Left lung (tissue), 10 donors: Measurements from ENCODE around the gene CSF1R. TPM values are rescaled to one million over a fixed set of nuclear protein-coding genes. Genes with fewer than 3 reads are reported as not detected.

Experiments
- ATAC-seq: fragments of 200-7000 bp; cut with Tn5 transposase; one replicate; pipeline ENCODE4 v1.9.1; 2020; ENCODE audit warnings: moderate library complexity
- DNase-seq, 4 donors: peaks; one replicate each; pipeline ENCODE4 v3.0.0-alpha.2; 2013 to 2020
- H3K27ac ChIP-seq, 2 donors: fragments of 200-600 bp; sonication (generic) in 1 of 2; one replicate each; pipeline versions ENCODE4 v1.5.0 to v1.8.0; 2020 to 2021
- H3K27me3 ChIP-seq, 2 donors: fragments of 200-600 bp; sonication (generic) in 1 of 2; one replicate each; pipeline versions ENCODE4 v1.5.0 to v1.8.0; 2020 to 2021
- H3K36me3 ChIP-seq, 2 donors: fragments of 200-600 bp; sonication (generic) in 1 of 2; one replicate each; pipeline versions ENCODE4 v1.5.0 to v1.8.0; 2020 to 2021
- H3K4me1 ChIP-seq, 2 donors: fragments of 200-600 bp; one replicate each; pipeline ENCODE4 v1.8.0; 2021
- H3K4me3 ChIP-seq, 2 donors: fragments of 200-600 bp; sonication (generic) in 1 of 2; one replicate each; pipeline versions ENCODE4 v1.5.0 to v1.8.0; 2020 to 2021; ENCODE audit warnings: mild to moderate bottlenecking in 1 of 2
- H3K9me3 ChIP-seq, 2 donors: fragments of 200-600 bp; sonication (generic) in 1 of 2; one replicate each; pipeline versions ENCODE4 v1.5.0 to v1.8.0; 2020 to 2021
- intact Hi-C, 2 donors: fragments of 100-400 bp; cut with DNase I; formaldehyde crosslinking; loops; one replicate each; pipeline versions ENCODE4 v1.11.2 to v1.14.2; 2022
- polyA plus RNA-seq, 6 donors: library from polyadenylated mRNA; unstranded; fragments of 120-200 nt; gene quantifications; one replicate each; pipeline ENCODE4 v1.2.1, GENCODE V29; 2013; ENCODE audit not compliant: insufficient read length in 6 of 6
- total RNA-seq, 2 donors: library from RNA; stranded (reverse); fragmentation: NEBNext Ultra II Directional; extraction: Animal tissue kit (Norgen Biotek cat#: 25700); gene quantifications; one replicate each; pipeline ENCODE4 v1.2.1, GENCODE V29; 2021
- TF ChIP-seq, protein P1 (sequence below), 2 donors: fragments of 200-600 bp; sonication (generic) in 1 of 2; IDR thresholded peaks; one replicate each; pipeline versions ENCODE4 v1.5.0 to v1.8.0; 2021; ENCODE audit warnings: antibody characterized with exemption in 2 of 2
- donor health status: DM: no; HTN: yes; CAD: no.
- donor health status: DM: no; HTN: no; CAD: no.

CSF1R gene
- total and polyA plus RNA-seq, 8 donors, result 22.7 to 93.1 (median 26.0) TPM

- no peak for ATAC-seq
- peak overlapping the region in 1 of 2 donors; percentile 84 for H3K27ac ChIP-seq
- H3K9me3 ChIP-seq, result no peaks in the 10 kb centered on the region
- H3K4me3 ChIP-seq, result no peak overlapping the region
- H3K4me1 ChIP-seq, result peaks cover 0 to 51% of the 10 kb centered on the region in 2 donors
- DNase-seq, result peak in 1 of 4 donors; percentile 10
- no peaks in the 10 kb centered on the region for H3K27me3 ChIP-seq
- TF ChIP-seq, protein P1, sequence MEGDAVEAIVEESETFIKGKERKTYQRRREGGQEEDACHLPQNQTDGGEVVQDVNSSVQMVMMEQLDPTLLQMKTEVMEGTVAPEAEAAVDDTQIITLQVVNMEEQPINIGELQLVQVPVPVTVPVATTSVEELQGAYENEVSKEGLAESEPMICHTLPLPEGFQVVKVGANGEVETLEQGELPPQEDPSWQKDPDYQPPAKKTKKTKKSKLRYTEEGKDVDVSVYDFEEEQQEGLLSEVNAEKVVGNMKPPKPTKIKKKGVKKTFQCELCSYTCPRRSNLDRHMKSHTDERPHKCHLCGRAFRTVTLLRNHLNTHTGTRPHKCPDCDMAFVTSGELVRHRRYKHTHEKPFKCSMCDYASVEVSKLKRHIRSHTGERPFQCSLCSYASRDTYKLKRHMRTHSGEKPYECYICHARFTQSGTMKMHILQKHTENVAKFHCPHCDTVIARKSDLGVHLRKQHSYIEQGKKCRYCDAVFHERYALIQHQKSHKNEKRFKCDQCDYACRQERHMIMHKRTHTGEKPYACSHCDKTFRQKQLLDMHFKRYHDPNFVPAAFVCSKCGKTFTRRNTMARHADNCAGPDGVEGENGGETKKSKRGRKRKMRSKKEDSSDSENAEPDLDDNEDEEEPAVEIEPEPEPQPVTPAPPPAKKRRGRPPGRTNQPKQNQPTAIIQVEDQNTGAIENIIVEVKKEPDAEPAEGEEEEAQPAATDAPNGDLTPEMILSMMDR (IDR thresholded peaks at IDR 0.05), result no peak
- peaks cover 0 to 34% of the 10 kb centered on the region in 2 donors for H3K36me3 ChIP-seq
- intact Hi-C loops, result no loop called here
Observed at GRCh38 chr5:150067405-150067960, 18.9 kb downstream of the CSF1R start.

DNA sequence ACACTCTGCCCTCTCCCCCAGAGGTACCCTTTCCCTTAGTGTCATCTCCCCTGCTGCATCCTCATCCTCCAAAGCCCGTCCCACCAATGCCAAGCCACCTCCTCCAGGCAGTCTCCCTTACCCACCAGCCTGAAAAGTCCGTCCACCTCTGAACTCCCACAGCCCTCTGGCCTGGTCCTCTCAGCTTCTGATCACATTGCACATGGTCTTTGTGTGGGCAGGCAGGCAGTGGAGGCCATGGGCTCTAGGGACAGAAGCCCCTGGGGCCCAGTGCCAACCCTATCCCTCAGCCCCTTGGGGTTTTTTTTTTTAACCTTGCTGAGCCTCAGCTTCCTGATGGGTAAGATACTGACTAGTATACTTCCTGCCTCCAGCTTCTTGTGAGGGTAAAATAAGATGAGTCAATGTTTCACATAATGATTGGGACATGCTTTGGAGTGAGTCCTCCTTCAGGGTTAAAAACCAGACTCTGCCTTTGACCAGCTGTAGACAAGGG is 19.4 kb downstream of the CSF1R start:
- intact Hi-C loops, result no loop called here
- DNase-seq (peak in 1 of 4 donors; percentile 28), ATAC-seq (peak; percentile 8)
- no peaks in the 10 kb centered on the region for H3K27me3 ChIP-seq
- H3K4me3 ChIP-seq, result no peak overlapping the region
- peak overlapping the region in 1 of 2 donors; percentile 84 for H3K27ac ChIP-seq
- peaks cover 0 to 51% of the 10 kb centered on the region in 2 donors for H3K4me1 ChIP-seq
- peaks cover 0 to 28% of the 10 kb centered on the region in 2 donors for H3K36me3 ChIP-seq
- no peaks in the 10 kb centered on the region for H3K9me3 ChIP-seq
- TF ChIP-seq, protein P1 (IDR thresholded peaks at IDR 0.05), result no peak

DNA sequence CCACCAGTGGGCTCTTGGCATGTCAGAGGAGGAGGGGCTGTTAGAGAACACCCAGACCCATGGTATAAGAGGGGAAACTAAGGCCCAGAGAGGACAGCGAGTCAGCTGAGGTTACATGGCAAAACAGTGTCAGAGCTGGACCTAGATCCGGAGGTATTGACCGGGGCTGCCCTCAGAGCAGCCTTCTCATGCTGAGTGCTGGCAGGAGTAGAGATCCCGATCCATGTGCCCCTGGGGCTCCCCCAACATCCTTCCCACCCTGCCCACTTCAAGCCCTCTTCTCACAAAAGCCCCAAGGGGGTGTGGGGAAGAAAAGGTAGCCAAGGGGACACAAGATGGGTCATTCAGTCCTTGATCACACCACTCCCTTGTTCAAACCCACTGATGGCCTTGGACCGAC is 19.9 kb downstream of the CSF1R start:
- no peaks in the 10 kb centered on the region for H3K27me3 ChIP-seq
- intact Hi-C loops, result no loop called here
- peaks cover 0 to 51% of the 10 kb centered on the region in 2 donors for H3K4me1 ChIP-seq
- peaks cover 0 to 31% of the 10 kb centered on the region in 2 donors for H3K36me3 ChIP-seq
- H3K9me3 ChIP-seq, result no peaks in the 10 kb centered on the region
- TF ChIP-seq, protein P1 (IDR thresholded peaks at IDR 0.05), result no peak
- H3K27ac ChIP-seq, result peak overlapping the region in 1 of 2 donors; percentile 84
- no peak for DNase-seq
- no peak for ATAC-seq
- no peak overlapping the region for H3K4me3 ChIP-seq

GRCh38 chr5:150065886-150066285 is 20.5 kb downstream of the CSF1R start:
- Histone ChIP-seq H3K36me3 (peaks cover 0 to 32% of the 10 kb centered on the region in 2 donors), H3K4me1 (peaks cover 0 to 51% of the 10 kb centered on the region in 2 donors), H3K27ac (peak overlapping the region in 1 of 2 donors; percentile 84), H3K27me3 (no peaks in the 10 kb centered on the region), H3K4me3 (no peak overlapping the region), H3K9me3 (no peaks in the 10 kb centered on the region)
- TF ChIP-seq, protein P1 (IDR thresholded peaks at IDR 0.05), result no peak
- peak; percentile 72 for ATAC-seq
- intact Hi-C loops, result no loop called here
- DNase-seq, result peak in 1 of 4 donors; percentile 74

DNA sequence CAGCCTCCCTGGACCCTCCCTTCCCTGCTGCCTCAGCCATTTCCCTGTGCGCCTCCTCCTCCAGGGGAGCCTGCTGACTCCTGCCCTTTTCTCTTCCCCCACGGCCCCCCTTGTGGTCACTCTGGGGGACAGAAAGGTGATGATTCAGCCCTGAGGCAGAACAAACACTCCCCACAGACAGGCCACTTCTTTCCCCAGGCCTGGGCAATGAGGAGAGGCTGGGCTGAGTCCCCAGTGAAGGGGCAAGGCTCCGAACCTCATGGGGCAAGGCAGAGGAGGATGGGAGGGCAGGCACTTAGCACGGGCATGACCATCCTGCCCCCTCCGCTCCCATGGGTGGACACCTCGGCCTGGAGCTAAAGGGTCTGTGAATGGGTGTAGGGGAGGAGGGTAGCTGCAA is 21.0 kb downstream of the CSF1R start:
- TF ChIP-seq, protein P1 (IDR thresholded peaks at IDR 0.05), result no peak
- intact Hi-C loops, result no loop called here
- peak in 2 of 4 donors; percentile 73 to 79 for DNase-seq
- Histone ChIP-seq H3K4me1 (peaks cover 0 to 51% of the 10 kb centered on the region in 2 donors), H3K27ac (peak overlapping the region in 1 of 2 donors; percentile 84), H3K9me3 (no peaks in the 10 kb centered on the region), H3K4me3 (no peak overlapping the region), H3K27me3 (no peaks in the 10 kb centered on the region), H3K36me3 (peaks cover 0 to 30% of the 10 kb centered on the region in 2 donors)
- peak; percentile 62 for ATAC-seq
